Measurements from ENCODE around the gene KRT72.

KRT72 gene

DNA sequence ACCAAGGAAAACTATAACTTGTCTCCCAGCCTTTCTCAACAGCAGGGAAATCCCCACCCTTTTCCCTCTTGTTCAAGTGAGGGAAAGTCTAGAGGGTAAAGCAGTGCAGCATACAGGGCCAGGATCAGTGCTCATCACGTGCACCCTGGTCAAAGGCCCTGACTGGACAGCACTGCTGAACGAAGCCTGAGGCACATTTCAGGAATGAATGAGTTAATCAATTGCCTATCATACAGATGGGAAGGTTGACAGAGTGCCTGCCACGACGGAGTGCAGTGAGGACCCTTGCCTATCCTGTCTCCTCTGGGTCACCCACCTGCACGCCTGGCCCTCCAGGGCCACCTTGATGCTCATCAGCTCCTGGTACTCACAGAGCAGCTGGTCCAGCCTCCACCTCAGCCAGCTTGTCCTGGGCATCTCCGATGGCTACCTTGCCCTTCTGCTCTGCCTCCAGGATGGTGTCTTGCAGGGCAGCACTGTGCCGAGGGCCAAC, 28.8 kb upstream of the KRT72 start:
- no peak for DNase-seq (ENCODE audit: low read depth)

DNA sequence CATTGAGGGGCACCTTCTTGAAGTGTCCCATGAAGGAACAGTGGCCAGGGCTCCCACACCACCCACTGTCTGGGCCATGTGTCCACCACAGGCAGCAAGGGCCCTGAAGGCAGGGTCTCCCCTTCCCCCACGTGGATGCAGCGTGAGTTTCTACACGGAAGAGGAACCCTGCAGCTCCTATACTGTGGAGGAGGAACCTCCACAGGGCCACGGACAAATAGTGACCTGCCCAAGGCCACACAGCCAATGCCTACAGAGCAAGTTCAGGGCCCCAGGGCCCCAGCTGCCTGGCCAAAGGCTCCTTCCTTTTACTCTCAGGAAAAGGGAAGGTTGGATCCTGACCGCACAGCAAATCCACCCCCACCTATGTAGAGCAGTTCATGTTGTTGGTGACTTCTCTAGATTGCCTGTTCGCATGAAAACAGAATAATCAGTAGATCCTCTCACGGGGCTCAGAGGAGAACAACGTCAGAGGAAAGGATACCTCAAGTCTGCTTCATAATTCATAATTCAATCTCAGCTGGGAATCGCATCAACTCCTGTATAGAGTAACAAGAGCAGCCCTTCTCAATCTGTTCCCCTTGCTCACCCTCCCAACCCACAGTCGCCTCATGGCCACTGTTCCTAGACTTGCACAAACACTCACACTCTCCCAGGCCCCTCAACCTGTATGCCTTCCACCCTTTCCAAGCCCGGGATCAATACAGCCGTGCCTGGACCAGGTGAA, 28.2 kb upstream of the KRT72 start:
- DNase-seq (ENCODE audit: low read depth), result no peak

DNA sequence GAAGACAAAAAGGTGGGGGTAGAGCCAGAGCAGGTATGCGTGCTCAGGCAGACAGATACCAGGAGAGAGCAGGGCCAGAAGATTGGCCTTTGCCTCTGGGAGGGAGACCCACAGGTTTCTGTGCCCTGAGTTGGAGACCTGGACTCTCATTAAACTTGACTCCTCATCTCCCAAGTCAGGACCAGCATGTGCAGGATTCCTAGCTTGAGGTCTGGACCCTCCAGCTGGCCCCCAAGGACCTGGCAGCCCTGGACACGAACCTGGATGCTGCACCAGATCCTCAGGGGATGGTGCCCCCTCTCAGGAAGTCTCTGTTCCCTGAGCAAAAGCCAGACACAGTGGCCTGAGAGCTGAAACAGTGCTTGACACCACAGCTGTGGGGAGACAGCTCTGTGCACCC, 27.6 kb upstream of the KRT72 start:
- DNase-seq (ENCODE audit: low read depth), result no peak

DNA sequence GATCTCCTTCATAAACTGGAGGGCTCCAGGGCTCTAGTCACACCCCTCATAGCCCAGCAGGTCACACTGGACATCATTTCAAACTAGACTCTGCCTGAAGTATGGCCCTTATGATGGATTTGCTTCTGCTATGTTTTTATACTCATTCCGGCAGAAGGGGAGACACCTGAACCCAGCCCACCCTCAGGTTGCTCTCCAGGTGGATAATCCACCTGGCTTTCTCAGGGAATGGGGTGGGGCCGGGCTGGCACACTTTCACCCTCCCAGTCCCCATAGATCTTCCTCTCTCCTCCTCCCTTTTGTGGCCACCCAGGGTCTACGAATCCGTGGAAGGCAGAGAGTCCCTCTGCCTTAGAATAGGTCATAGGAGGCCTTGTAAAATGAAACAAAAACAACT, 26.8 kb upstream of the KRT72 start:
- DNase-seq (ENCODE audit: low read depth), result no peak

DNA sequence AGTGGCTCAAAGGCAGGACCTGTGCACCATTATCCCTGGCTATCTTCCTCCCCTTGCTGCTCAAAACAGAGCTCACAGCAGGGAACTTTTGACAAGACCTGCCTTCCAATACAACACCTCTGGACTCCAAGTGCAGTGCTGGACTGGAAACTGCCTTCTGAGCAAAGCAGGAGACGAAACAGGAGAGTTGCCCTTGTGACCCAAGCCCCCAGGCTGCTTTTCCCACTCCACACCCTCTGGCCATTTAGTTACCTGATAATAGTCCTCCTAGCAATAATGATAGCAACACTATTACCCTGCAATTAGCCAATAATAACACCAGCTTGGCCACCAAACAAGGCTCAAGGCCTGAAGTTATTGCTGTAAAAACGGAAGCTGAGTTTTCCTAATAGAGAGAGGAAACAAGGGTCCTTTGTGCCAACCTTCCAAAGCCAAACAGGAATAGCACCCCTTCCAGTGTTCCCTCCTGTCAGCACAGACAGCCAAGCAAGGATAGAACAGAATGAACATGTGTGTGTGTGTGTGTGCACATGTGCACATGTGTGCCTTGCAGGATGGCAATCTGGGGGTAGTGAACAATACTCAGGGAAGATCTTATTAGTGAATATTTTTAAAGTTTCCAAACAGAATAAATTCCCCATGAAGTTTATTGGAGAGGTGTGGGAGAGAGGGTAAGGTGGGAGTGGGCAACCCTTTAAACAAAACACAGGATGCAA, 26.3 kb upstream of the KRT72 start:
- DNase-seq (ENCODE audit: low read depth), result no peak

DNA sequence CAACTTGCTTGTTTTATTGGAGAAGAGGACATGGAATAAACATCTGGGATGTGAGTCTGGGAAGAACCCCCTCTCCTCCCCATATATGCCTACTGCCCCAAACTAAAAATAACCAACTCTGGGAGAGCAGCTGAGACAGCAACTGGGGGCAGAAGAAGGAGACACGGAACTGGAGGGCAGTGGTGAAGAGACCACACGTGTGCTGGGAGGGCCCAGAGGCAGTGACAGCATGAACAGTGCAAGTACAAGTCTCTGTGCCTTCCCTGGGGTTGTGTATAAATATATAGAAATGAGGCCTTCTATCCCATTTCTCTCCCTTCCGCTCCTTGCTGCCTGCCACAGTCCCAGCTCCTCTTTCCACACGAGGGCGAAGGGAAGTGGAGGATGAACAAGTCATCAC, 21.1 kb upstream of the KRT72 start:
- DNase-seq (ENCODE audit: low read depth), result no peak

DNA sequence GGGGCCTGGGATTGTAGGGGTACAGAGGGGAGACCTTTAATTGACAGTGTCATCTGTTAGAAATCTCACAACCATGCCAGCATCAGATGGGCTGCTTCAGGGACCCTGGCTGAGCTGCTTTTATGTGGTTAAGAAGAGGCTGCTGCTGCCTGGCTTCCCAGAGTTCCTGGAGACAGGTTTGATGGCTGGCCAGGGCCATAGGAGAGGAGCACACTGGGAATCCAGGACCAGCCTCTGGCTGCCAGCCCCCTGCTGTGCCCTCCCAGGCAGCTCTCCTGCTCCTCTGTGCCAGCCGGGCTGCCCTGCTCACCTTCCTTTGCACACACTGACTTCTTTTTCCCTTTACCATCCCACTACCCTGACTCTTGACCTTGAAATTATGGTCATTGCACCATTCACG, 17.6 kb upstream of the KRT72 start:
- DNase-seq (ENCODE audit: low read depth), result no peak

DNA sequence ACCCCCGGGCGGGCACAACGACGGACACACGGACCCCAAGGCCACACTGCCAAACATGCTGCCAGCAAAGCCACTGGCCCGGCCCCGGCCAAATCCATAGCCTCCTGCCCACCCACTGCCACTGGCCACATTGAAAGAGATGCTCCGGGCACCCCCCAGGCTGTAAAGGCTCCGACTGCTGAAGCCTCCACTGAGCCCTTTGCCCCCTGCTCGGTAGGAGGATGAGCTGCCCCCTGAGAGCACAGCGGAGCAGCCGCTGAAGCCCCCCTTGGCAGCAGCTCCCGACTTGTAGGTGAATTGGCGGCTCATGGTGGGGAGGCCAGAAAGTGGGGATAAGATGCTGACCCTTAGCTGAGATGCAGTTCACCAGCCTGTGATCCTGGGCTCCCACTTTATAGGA, 17.0 kb upstream of the KRT72 start, which contains the start of gene KRT73:
KRT73 (minus strand) TSS at position 344 of the 400 bp plus-strand sequence; CDS start at position 309, 35 bp downstream.
- no peak for DNase-seq (ENCODE audit: low read depth)

DNA sequence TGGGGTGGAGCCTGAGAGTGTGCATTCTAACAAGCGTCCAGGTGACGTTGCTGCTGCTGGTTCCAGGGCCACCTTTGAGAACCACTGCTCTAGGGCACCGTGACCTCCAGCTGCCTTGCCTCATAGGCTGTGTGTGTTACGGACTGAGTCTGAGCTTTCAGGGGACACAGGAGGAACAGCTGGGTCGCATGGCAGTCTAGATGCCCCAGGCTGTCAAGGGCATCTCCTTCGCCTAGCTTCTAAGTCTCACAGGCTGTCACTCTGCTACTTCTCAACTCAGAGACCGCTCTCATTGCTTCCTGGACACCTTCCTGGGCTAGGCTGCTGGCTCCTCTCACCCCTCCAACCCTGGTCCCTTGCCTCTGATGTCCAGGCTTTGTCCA, 16.1 kb upstream of the KRT72 start:
- DNase-seq (ENCODE audit: low read depth), result no peak

DNA sequence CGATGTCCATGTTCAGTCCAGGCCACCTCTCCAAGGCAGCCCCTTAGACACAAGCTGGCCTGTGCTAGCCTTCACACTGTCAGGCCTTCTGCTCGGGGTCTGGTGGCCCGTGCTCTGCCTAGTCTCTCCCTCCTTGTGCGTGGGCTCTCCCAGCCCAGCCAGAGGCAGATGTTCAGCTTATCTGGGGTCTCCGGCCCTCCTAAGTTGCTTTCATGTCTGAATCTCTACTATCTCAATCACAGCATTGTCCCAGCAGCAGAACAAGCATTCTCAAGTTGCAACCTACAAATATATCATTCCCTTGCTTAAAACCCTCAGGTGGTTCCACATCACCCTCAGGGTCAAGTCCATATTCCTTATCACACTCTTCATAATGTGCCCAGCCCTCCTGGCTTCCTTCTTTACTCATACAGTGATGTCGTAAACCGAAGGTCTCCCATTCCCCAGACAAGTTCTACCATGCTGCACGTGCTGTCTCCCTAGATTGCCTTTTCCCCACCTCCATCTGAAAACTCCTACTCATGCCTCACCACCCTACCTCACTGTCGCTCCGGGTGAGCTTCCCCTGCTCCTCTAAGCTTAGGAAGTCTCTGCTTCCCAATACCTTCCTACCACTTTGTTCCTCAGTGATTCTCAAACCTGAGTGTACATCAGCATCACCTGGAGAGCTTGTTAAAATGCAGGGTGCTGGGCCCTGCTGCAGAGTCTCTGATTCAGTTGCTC, 15.6 kb upstream of the KRT72 start:
- no peak for DNase-seq (ENCODE audit: low read depth)

DNA sequence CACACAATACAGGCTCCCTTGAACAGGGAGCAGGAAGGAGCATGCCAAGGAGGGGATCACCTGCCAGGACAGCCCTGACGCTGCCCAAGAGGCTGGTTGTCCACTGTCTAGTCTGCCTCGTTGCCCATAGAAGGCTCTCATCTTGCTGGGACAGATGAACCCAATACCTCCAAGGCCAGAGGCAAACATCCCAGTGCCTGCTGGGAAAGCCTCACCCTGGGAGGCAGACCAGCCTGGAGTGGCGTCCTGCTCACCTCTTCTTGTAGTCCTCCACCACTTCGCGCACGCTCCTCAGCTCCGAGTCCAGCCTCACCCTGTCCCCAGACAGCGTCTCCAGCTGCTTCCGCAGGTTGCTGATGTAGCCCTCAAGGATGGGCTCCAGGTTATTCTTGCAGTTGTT, 14.6 kb upstream of the KRT72 start:
- no peak for DNase-seq (ENCODE audit: low read depth)

DNA sequence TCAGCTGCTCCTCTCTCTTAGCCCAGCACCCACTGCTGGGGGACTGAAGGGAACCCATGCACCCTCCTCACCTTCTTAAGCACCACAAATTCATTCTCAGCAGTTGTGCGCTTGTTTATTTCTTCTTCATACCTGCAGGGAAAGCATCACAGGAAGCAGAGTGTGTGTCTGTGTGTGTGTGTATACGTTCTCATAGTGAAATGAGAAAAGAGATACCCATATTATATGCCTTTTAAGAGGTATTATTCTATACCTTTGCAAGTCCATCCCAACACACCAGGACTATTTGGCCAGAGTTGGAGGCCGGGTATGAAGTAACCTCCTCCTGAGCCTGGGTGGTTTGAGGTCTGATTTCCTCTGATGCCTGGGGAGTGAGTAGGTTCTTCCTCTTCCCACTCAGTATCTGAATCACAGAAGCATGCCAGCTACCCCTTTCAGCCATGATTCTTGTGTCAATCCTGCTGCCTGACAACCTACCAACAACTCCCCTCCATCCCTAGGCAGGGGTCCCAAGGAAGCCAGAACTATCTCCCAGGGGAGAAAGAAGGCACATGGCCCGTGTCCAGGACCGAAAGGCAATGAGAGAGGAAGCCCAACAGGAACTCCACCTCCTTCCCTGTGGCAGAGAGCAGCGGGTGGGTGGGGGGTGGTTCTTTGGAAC, 14.1 kb upstream of the KRT72 start:
- peak; percentile 41 for DNase-seq (ENCODE audit: low read depth)

DNA sequence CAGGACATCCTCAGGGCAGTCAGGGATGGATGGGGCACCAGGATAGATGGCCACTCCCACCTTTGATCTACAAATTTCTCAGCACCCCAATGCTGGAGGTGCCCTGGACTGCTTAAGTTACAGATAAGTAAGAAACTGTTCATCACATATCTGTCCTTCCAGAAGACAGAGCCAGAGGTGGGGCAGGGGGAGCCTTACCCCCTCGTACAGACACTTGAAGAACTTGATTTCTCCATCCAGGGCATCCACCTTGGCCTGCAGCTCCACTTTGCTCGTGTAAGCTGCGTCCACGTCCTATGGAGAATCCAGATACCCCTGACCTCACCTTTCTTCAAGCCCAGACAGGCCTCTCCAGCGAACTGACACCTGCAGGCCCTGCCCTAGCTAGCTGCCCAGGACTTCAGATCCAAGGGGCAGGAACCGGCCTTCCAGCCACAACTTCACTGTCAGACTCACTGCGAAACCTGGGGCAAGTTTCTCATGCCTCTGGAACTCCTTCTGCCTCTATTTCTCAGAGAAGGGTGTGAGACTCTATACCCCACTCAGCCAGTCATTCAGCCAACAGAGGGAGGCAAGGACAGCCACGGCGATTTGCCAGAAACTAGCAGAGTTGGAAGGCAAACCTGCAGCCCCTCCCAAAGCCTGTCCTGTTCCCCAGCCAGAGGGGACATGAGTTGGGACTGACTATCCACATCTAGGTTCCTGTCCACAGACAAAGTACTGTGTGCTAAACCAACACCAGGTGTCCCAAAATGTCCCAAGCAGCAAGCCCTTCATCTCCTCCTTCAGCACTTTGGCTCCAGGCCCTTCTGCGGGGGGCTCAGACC, 13.3 kb upstream of the KRT72 start:
- no peak for DNase-seq (ENCODE audit: low read depth)

DNA sequence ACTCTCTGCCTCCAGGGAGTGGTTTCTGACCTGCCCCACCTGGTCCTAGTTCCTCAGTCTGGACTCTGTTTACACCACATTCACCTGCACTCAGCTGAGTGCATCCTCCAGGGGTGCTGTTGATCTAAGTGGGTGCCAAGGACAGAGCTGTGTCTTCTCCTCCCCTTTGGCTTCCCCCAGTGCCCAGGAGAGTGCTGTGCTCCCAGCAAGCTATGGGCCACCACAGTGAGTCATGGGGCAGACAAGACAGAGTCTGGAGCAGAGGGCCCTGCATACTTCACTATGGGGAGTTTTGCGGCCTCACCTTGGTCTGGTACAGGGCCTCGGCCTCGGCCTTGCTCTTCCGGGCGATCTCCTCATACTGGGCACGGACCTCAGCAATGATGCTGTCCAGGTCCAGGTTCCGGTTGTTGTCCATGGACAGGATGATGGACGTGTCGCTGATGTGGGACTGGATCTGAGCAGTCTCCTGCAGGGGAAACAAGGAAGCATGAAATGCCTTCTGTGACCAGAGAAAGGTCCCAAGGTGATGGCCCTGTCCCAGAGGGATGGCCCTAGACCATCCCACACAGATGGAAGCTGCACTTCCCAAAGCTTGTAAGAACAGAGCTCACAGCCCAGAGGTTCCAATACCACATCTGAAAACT, 12.2 kb upstream of the KRT72 start:
- no peak for DNase-seq (ENCODE audit: low read depth)

DNA sequence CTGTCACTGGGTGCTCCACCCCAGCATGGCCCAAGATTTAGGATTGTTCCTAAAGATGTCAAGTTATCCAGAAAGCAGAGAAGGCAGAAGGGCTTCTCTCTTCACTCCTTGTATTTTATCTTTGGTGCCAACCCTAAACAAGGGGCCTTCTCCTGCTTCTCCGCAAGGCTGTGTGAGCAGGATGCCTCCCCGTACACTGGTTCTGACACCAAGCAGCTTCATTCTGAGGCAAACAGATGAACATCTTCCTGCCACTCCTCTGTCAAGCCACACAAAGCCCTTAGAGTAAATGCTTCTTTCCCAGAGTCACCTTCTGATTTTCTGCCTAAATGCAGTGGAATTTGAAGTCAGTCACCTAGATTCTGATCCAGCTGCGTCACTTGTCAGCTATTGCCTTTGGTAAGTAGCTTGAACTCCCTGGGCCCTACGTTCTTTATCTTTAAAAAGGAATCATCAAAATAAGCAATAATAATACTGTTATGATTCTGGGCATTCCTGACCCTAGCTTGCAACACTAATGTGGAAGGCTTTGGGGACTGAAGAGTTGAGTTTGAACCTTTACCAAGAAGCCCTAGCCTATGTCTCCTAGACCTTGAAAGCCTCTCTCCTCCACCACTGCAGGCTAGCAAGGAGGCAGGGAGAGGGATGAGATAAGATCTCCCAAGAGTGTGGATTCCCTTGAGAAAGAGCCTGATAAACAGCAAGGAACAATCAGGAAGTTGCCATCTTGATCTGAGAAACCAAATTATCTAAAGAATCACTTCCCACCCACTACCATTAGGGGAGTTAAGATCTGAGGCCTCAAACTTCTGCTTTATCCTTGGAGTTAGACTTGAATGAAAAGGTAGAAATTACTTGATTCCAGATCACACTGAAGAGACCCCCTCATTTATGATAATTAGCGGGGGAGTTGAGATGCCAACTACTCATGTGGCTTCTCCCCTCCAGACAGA, 11.4 kb upstream of the KRT72 start:
- no peak for DNase-seq (ENCODE audit: low read depth)

DNA sequence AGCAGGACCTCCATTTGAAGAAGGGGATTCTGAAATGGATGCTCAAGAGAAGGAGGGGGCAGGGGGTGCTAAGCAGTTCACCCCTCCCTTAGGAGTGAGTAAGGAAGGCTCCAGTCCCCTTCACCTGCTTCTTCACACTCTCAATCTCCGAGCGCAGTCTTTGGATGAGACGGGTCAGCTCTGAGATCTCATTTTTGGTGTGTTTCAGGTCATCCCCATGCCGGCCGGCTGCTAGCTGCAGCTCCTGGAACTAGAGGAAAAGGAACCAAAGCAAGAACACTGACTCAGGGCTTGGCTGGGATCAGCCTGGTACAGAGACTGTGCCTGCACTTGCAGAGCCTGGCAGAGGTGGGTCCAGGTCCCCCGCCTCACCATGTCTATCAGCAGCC, 9.8 kb upstream of the KRT72 start:
- DNase-seq (ENCODE audit: low read depth), result no peak

DNA sequence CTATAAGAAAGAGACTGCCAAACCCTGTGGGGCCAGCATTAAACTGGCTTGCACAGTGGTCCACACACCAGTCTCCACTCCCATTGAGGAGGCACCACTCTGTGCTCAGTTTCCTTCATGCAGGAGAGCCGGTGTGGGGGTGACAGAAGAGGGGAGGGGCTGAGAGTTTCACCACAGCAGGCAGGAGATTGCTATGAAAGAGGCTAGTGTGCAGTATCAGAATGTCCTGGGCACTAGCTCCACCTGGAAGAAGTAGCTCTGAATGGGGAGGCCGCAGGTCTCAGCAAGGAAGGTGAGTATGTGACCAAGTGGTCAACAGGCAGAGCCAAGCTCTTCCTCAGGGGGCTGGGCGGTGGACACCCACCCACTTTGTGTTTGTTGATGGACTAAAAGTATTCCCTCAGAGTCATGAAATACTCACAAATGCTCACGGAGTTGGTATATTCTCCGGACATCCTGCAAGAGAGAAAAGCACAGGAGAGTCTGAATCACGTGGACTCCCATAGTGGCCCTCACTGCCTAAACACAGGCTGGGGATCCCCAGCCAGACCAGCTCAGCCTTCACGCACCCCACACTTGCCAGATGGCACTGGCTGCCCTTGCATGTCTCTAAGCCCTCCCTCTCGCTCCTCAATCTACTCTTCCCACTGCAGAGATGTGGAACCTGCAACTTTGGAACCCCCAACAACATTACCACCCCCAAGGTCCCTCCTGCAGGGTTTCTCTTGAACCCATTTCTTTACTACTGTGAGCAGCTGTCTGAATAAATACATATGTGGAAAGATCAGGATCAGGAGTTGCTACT, 7.8 kb upstream of the KRT72 start:
- no peak for DNase-seq (ENCODE audit: low read depth)

DNA sequence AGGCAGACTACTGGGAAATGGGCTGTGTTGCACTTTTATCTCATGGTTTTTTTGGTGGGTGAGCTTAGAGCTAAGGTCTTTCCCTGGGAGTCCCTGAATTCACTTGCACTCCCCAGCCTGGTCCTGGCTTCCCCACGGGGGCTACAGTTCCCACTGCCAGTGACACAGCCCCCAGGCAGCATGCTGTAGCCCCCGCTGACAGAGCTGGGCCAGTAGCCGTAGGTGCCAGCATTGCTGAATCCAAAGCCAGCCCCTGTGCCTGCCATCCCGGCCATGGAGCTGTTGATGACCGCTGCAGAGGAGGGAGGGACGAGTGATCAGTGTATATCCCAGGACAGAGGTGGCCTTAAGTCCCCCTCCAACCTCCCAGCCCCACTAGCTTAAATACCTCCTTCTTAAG, 6.9 kb upstream of the KRT72 start:
- no peak for DNase-seq (ENCODE audit: low read depth)

DNA sequence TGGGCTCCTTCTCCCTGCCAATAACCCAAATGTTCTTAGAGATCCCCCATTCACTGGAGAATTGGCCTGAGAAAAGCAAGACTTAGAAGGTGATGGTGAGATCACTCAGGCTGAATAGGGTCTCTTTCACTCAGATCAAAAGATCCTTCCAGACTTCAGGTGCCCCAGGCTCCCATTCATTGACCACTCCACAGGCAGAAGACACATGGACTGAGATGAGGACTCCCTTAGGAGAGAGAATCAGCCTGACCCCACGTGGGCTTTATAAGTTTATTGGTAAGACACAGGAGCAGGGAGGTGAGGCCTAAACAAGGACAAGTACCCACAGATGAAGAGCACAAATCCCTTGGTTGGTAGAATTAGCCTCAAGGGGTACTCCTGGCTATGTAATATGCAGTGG, 6.1 kb upstream of the KRT72 start:
- DNase-seq (ENCODE audit: low read depth), result no peak

All from stimulated activated CD4-positive, alpha-beta T cell treated with anti-CD3 and anti-CD28 coated beads, Interleukin-2, amount 100 ng/mL, for 4 hours (primary cell).